ENCODE measurements around the gene RAB26.
A peak's percentile ranks its signal among the peaks of the same experiment; 100 is the strongest.

RAB26 gene

DNA sequence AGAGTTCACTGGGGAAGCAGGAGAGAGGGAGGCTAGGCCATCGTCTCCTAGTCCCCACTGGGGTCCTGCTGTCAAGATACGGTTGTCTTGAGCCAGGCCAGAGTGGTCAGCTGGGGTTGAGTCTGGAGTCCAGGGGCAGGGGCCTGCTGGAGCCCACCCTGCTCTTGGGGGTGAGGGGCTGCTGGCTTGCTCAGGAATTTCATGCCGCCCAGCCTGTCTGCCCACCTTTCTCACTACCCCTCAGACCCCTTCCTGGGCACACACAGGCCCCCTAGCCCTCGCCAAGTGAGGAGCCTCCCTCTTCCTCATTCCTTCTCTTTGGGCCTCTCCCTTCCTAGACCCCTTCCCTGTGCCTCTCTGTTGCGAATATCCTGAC is 8.4 kb downstream of the RAB26 start:
- H3K27me3 Mint-ChIP-seq: no peaks in the 10 kb centered on the region
- DNase-seq: no peak
- CTCF ChIA-PET: no interaction called here
- peaks cover 12% of the 10 kb centered on the region for H3K36me3 Mint-ChIP-seq
- peak overlapping the region; percentile 96 for H3K4me3 Mint-ChIP-seq
- H3K9me3 Mint-ChIP-seq: no peaks in the 10 kb centered on the region
- peak overlapping the region; percentile 95 for H3K27ac Mint-ChIP-seq
- H3K4me1 Mint-ChIP-seq: peaks cover 42% of the 10 kb centered on the region

DNA sequence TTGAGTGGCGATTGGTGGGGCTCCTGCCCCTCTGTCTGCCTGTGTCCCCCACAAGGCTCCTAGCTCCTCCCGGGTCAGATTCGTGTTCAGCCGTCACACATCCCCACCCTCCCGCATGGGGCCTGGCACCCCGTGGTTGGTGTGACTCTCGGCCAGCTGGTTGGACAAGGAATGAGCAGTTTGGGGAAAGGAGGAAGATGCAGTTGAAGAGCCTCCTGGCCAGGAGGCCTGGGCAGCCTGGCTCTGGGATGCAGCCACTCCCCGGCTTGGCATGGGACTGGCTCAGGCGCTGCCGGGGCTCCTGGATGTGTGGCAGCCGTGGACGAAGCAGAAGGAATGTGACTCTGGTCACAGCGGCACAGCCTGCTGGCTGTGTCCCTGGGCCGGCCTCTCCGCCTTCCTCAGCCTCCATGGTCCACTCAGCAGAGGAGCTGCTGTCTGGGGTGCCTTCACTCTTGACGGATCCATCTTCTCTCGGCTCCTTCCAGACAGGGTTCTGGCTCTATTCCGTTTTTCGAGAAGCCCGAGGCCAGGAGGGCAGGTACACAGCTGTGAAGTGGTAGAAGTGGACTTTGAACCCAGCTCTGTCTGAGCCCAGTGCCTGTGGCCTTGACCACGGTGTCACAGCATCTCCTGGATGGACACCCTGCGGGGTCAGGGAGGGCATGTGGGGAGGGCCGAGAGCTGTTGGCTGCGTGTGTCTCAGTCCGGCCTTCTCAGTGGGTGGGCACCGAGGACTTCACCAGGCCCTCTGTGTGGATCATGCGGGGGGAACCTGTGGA is 9.2 kb downstream of the RAB26 start:
- CTCF ChIA-PET: no interaction called here
- H3K4me1 Mint-ChIP-seq: peaks cover 39% of the 10 kb centered on the region
- H3K9me3 Mint-ChIP-seq: no peaks in the 10 kb centered on the region
- H3K27ac Mint-ChIP-seq: no peak overlapping the region
- H3K27me3 Mint-ChIP-seq: no peaks in the 10 kb centered on the region
- DNase-seq: no peak
- peaks cover 16% of the 10 kb centered on the region for H3K36me3 Mint-ChIP-seq
- peak overlapping the region; percentile 76 for H3K4me3 Mint-ChIP-seq

DNA sequence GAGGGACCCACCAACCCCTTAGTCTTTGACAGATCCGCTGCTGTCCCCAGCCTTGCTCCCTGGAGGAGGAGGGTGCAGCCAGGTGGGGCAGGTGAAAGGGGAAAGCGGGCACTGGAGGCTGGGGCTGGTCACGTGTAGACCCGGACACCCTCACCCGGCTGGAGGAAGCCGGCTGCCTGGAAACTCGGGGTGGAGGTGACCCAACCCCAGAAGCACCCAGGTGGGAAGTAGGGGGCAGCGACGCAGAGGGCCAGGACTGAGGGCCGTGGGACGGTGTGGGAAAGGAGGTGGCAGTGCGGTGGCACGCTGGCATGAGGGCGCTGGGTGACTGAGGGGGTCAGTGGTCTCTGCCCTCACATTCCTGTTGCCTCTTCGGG is 9.8 kb downstream of the RAB26 start:
- Mint-ChIP-seq H3K27me3 (no peaks in the 10 kb centered on the region), H3K36me3 (peaks cover 17% of the 10 kb centered on the region), H3K27ac (peak overlapping the region; percentile 28), H3K9me3 (peaks cover 1% of the 10 kb centered on the region), H3K4me1 (peaks cover 33% of the 10 kb centered on the region), H3K4me3 (no peak overlapping the region)
- CTCF ChIA-PET: no interaction called here
- DNase-seq: no peak

- Mint-ChIP-seq H3K4me3 (no peak overlapping the region), H3K4me1 (peaks cover 25% of the 10 kb centered on the region), H3K36me3 (peaks cover 15% of the 10 kb centered on the region), H3K27me3 (no peaks in the 10 kb centered on the region), H3K27ac (no peak overlapping the region), H3K9me3 (peaks cover 5% of the 10 kb centered on the region)
- DNase-seq: no peak
- CTCF ChIA-PET: no interaction called here
Measured at GRCh38 chr16:2159175-2159838, 10.9 kb downstream of the RAB26 start.

DNA sequence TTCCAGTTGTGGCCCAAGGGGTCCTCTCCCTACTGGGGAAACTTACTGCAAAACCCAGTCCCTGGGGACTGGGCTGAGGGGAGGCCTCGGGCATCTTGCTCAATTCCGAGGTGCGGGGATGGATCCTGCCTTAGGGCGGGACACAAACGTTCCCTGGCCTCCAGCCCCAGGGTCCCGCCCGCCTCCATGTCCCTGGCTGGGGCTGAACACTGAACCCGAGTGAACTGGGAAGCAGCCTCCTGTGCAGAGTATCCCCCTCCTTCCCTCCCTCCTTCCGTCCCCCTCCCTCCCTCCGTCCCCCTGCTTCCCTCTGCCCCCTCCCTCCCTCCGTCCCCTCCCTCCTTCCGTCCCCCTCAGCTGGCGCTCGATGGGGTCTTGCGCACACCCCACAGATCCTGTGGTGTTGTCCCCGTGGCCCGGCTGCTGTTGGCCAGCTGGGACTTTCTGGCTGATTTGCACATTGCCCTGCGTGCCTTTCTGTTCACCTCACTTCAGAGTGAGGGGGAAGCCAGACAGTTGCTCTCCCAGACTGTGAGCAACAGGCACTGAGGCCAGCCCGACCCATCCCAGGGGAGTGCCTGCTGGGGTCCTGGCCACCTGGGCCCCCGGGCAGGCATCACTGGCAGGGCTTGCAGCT is 12.6 kb downstream of the RAB26 start:
- H3K27ac Mint-ChIP-seq: no peak overlapping the region
- H3K4me3 Mint-ChIP-seq: no peak overlapping the region
- peaks cover 13% of the 10 kb centered on the region for H3K36me3 Mint-ChIP-seq
- H3K9me3 Mint-ChIP-seq: peaks cover 9% of the 10 kb centered on the region
- CTCF ChIA-PET: no interaction called here
- no peaks in the 10 kb centered on the region for H3K27me3 Mint-ChIP-seq
- peaks cover 21% of the 10 kb centered on the region for H3K4me1 Mint-ChIP-seq
- no peak for DNase-seq

DNA sequence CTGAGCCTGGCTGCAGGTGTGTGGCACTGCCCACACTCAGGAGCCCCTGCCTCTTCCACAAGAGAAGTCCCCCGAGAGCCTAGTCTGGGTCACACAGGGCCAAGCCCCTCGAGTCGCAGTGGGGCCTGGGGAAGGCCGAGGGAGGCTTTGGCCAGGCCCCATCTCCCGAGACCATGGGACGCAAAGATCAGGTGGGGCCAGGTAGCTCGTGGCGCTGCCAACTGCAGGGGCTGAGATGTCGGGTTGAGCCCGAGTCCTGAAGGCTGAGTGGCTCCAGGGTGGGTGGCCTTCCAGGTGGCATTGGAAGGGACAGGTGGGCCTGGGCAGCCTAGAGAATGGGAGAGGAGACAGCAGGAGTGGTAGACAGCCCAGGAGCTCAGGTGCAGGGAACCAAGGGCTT is 13.5 kb downstream of the RAB26 start:
- Mint-ChIP-seq H3K27ac (no peak overlapping the region), H3K9me3 (peaks cover 10% of the 10 kb centered on the region), H3K27me3 (no peaks in the 10 kb centered on the region), H3K4me1 (peaks cover 12% of the 10 kb centered on the region), H3K36me3 (peaks cover 19% of the 10 kb centered on the region), H3K4me3 (no peak overlapping the region)
- CTCF ChIA-PET: no interaction called here
- DNase-seq: no peak

- H3K27me3 Mint-ChIP-seq: no peaks in the 10 kb centered on the region
- peaks cover 21% of the 10 kb centered on the region for H3K36me3 Mint-ChIP-seq
- CTCF ChIA-PET: no interaction called here
Measured at GRCh38 chr16:2162676-2163118, 14.3 kb downstream of the RAB26 start.

GRCh38 chr16:2163211-2163881 is 14.9 kb downstream of the RAB26 start:
- Mint-ChIP-seq H3K4me1 (no peaks in the 10 kb centered on the region), H3K4me3 (no peak overlapping the region), H3K36me3 (peaks cover 21% of the 10 kb centered on the region), H3K9me3 (peaks cover 10% of the 10 kb centered on the region), H3K27me3 (no peaks in the 10 kb centered on the region), H3K27ac (no peak overlapping the region)
- no peak for DNase-seq
- CTCF ChIA-PET: no interaction called here

More at GRCh38 chr16:2162676-2163118, 14.3 kb downstream of the RAB26 start:
- peaks cover 4% of the 10 kb centered on the region for H3K4me1 Mint-ChIP-seq
- no peak overlapping the region for H3K4me3 Mint-ChIP-seq
- H3K27ac Mint-ChIP-seq: no peak overlapping the region
- no peak for DNase-seq
- H3K9me3 Mint-ChIP-seq: peaks cover 10% of the 10 kb centered on the region

GRCh38 chr16:2165861-2166260 is 17.4 kb downstream of the RAB26 start:
- DNase-seq: no peak
- Mint-ChIP-seq H3K4me3 (no peak overlapping the region), H3K9me3 (peaks cover 10% of the 10 kb centered on the region), H3K36me3 (peaks cover 21% of the 10 kb centered on the region), H3K27me3 (no peaks in the 10 kb centered on the region), H3K27ac (peak overlapping the region; percentile 77), H3K4me1 (no peaks in the 10 kb centered on the region)
- CTCF ChIA-PET: no interaction called here

GRCh38 chr16:2166263-2167067 is 18.0 kb downstream of the RAB26 start:
- DNase-seq: no peak
- Mint-ChIP-seq H3K9me3 (peaks cover 10% of the 10 kb centered on the region), H3K27ac (peak overlapping the region; percentile 77), H3K27me3 (no peaks in the 10 kb centered on the region), H3K4me1 (no peaks in the 10 kb centered on the region), H3K4me3 (no peak overlapping the region), H3K36me3 (peaks cover 21% of the 10 kb centered on the region)
- CTCF ChIA-PET: interaction anchor here (0.6 kb wide), 1 partner anchor 26 kb away, joined by 3 read pairs; no protein-coding TSS in a partner anchor

DNA sequence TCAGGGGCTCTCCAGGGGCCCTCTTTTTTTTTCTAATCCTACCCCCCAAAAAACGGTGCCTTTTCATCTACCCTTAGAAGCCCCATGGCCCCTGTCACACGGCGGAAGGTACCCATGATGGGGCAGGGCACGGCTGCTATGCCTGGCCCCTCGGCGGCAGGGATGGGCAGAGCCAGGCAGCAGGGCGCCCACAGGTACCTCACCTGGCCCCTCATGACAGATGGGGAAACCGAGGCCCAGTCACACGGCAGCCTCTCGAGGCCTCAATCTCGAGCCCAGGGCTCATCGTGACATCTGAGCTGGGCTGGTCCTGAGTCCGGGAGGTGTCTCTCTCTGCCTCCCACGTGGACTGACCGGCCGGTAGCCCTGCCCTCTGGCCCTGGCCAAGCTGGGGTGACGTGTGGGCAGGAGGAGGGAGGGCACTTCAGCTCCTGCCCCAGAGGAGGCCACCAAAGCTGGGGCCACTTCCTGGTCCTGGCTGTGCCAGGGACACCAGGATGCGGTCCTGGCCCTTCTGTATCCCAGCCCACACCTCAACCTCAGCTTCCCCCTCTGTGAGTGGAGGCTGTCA is 18.7 kb downstream of the RAB26 start:
- H3K4me3 Mint-ChIP-seq: no peak overlapping the region
- peaks cover 21% of the 10 kb centered on the region for H3K36me3 Mint-ChIP-seq
- H3K27me3 Mint-ChIP-seq: no peaks in the 10 kb centered on the region
- H3K27ac Mint-ChIP-seq: no peak overlapping the region
- CTCF ChIA-PET: no interaction called here
- peaks cover 10% of the 10 kb centered on the region for H3K9me3 Mint-ChIP-seq
- no peaks in the 10 kb centered on the region for H3K4me1 Mint-ChIP-seq
- no peak for DNase-seq

- no peaks in the 10 kb centered on the region for H3K27me3 Mint-ChIP-seq
- no peaks in the 10 kb centered on the region for H3K4me1 Mint-ChIP-seq
- peaks cover 22% of the 10 kb centered on the region for H3K36me3 Mint-ChIP-seq
- H3K9me3 Mint-ChIP-seq: peaks cover 5% of the 10 kb centered on the region
- H3K27ac Mint-ChIP-seq: no peak overlapping the region
- CTCF ChIA-PET: interaction anchor here (0.5 to 1.1 kb wide), 2 partner anchors 8 to 762 kb away, joined by 3 read pairs; no protein-coding TSS in a partner anchor
- no peak overlapping the region for H3K4me3 Mint-ChIP-seq
- DNase-seq: no peak
Measured at GRCh38 chr16:2170080-2170479, 21.7 kb downstream of the RAB26 start.

DNA sequence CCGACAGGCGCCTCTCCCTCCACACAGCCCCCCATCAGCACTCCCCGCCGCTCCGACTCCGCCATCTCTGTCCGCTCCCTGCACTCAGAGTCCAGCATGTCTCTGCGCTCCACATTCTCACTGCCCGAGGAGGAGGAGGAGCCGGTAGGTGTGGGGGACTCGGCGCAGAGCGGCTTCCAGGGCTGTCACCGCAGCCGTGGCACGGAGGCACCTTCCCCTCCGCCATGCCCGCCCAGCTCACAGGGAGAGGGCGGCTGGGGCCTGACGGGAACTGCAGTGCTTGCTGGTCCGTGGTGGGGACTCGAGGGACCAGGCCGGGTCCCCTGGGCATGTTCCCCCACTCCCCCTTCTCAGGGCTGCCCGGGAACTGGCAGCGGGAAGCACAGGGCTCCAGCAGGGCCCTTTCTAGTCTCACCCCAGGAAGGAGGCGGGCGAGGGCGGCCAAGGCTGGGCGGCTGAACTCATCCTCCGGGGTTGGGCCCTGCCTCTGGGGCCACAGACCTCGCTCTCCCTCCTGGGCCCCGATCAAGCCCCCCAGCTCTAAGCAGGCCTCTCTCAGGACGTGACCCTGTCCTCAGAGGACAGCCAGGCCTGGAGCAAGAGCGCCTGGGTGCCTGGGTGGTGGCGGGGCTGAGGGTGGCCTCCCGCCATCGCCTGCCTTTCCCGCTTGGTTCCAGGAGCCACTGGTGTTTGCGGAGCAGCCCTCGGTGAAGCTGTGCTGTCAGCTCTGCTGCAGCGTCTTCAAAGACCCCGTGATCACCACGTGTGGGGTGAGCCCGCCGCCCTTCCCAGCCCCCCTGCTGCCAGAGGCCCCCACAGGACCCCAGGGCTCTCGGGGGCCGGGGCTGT is 22.4 kb downstream of the RAB26 start:
- no peak overlapping the region for H3K27ac Mint-ChIP-seq
- DNase-seq: no peak
- H3K36me3 Mint-ChIP-seq: peaks cover 21% of the 10 kb centered on the region
- H3K9me3 Mint-ChIP-seq: peaks cover 2% of the 10 kb centered on the region
- H3K4me3 Mint-ChIP-seq: no peak overlapping the region
- CTCF ChIA-PET: no interaction called here
- H3K4me1 Mint-ChIP-seq: no peaks in the 10 kb centered on the region
- H3K27me3 Mint-ChIP-seq: no peaks in the 10 kb centered on the region
